ENCODE measurements around the gene SLC23A2.

SLC23A2 gene

DNA sequence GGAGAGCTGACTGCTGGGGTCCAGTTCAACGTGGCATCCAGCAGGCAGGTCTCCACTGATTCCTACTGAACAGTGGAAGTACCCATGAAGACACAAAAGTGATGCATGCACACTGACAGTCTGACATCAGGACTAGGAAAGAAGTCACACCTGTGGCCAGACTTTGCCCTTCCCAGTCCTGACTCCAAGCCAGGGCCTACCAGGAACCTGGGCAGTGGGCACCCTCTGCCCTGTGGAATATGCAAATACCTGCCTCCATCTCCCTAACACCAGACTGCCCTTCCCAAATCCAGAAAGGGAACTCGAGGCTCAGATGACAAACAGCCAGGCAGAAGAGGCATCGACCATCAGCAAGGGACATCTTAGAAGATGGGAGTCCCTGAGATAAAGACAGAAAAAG, 50.9 kb downstream of the SLC23A2 start:
- TF ChIP-seq, protein P1, sequence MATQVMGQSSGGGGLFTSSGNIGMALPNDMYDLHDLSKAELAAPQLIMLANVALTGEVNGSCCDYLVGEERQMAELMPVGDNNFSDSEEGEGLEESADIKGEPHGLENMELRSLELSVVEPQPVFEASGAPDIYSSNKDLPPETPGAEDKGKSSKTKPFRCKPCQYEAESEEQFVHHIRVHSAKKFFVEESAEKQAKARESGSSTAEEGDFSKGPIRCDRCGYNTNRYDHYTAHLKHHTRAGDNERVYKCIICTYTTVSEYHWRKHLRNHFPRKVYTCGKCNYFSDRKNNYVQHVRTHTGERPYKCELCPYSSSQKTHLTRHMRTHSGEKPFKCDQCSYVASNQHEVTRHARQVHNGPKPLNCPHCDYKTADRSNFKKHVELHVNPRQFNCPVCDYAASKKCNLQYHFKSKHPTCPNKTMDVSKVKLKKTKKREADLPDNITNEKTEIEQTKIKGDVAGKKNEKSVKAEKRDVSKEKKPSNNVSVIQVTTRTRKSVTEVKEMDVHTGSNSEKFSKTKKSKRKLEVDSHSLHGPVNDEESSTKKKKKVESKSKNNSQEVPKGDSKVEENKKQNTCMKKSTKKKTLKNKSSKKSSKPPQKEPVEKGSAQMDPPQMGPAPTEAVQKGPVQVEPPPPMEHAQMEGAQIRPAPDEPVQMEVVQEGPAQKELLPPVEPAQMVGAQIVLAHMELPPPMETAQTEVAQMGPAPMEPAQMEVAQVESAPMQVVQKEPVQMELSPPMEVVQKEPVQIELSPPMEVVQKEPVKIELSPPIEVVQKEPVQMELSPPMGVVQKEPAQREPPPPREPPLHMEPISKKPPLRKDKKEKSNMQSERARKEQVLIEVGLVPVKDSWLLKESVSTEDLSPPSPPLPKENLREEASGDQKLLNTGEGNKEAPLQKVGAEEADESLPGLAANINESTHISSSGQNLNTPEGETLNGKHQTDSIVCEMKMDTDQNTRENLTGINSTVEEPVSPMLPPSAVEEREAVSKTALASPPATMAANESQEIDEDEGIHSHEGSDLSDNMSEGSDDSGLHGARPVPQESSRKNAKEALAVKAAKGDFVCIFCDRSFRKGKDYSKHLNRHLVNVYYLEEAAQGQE (IDR thresholded peaks at IDR 0.05; ENCODE audit: insufficient read depth in 1 of 2, low read depth in 2 of 2, low read length in 2 of 2) = no peak
- TF ChIP-seq POLR2AphosphoS5 (IDR thresholded peaks at IDR 0.05; ENCODE audit: low read depth, low read length) = no peak
- no peak for TF ChIP-seq SIN3A (IDR thresholded peaks at IDR 0.05; ENCODE audit: borderline replicate concordance, insufficient read depth, low read length)
- TF ChIP-seq FOXP2 (optimal IDR thresholded peaks at IDR 0.05; ENCODE audit: borderline replicate concordance, extremely low read depth, extremely low read length, insufficient read depth) = no peak
- TF ChIP-seq TAF1 (IDR thresholded peaks at IDR 0.05; ENCODE audit: borderline replicate concordance, insufficient read depth, low read length) = no peak

DNA sequence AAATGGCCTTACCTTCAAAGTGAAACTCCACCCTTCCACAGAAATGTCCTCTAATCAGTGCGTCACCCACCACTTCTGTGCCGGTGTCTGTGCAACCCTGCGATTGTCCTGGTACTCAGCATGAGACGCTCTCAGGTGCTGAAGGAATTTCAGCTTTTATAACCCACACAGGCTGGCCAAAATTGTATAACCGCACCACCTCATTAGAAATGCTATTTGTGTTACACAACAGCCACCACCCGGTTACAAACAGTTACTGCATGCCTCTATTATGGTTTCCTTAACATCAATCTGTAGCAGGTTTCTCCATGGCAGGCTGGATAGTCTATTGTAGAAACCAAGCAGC, 51.5 kb downstream of the SLC23A2 start:
- TF ChIP-seq POLR2AphosphoS5 (IDR thresholded peaks at IDR 0.05; ENCODE audit: low read depth, low read length) (no peak), SIN3A (IDR thresholded peaks at IDR 0.05; ENCODE audit: borderline replicate concordance, insufficient read depth, low read length) (no peak), FOXP2 (optimal IDR thresholded peaks at IDR 0.05; ENCODE audit: borderline replicate concordance, extremely low read depth, extremely low read length, insufficient read depth) (no peak), TAF1 (IDR thresholded peaks at IDR 0.05; ENCODE audit: borderline replicate concordance, insufficient read depth, low read length) (no peak)
- TF ChIP-seq, protein P1 (IDR thresholded peaks at IDR 0.05; ENCODE audit: insufficient read depth in 1 of 2, low read depth in 2 of 2, low read length in 2 of 2) = no peak

DNA sequence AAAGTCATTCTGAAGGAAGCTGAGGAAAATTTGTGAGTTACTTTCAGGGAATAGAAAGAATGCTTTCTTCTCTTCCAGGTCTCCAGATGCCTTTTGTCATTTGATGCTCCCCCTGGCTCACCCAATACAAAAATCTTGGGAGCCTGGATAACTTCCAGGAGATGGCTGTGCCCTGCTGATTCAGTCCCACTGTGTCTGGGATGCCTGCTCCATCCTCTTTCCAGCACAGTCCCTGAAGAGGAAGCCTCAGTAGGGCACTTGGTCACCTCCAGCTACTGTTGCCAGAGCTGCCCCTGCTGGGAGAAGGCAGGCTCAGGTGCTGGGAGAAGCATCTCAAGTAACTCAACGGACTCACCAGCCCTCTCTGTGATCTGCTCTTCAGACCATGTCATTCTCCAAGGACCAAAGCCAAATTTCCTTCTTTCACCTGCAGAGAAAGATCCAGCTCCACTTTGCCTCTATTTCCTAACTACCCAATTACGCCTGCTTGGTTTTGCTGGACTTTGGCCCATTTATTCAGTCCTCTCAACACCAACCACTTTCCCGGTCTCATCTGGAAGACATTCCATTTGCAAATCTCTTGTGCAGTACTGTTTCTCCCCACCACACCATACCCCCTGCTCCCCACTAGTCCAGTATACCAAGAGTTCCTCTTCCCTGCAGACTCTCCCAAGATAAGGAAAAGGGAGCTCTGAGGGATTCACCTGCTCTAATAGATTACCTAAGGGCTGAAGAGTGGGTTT, 53.3 kb downstream of the SLC23A2 start:
- TF ChIP-seq, protein P1 (IDR thresholded peaks at IDR 0.05; ENCODE audit: insufficient read depth in 1 of 2, low read depth in 2 of 2, low read length in 2 of 2) = no peak
- TF ChIP-seq TAF1 (IDR thresholded peaks at IDR 0.05; ENCODE audit: borderline replicate concordance, insufficient read depth, low read length) = no peak
- no peak for TF ChIP-seq SIN3A (IDR thresholded peaks at IDR 0.05; ENCODE audit: borderline replicate concordance, insufficient read depth, low read length)
- TF ChIP-seq POLR2AphosphoS5 (IDR thresholded peaks at IDR 0.05; ENCODE audit: low read depth, low read length) = no peak
- no peak for TF ChIP-seq FOXP2 (optimal IDR thresholded peaks at IDR 0.05; ENCODE audit: borderline replicate concordance, extremely low read depth, extremely low read length, insufficient read depth)

DNA sequence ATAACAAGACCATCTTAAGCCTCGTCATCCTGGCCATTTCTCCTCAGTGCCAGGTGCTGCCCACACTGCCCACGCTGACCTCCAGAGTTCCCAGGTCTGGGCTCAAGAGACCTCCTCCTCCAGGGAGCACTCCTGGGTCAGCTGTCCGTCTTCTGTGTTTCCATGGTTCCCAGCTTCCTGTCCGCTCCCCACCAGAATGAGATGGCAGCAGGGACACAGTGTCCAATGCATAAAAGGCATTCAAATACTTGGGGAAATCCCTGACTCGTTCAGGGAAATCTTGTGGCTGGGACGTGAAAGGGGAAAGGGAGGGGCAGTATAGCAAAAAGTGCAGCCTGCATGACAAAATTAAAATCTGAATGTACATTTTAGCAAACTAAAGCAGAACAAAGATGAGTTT, 54.3 kb downstream of the SLC23A2 start:
- TF ChIP-seq, protein P1 (IDR thresholded peaks at IDR 0.05; ENCODE audit: insufficient read depth in 1 of 2, low read depth in 2 of 2, low read length in 2 of 2) = no peak
- TF ChIP-seq FOXP2 (optimal IDR thresholded peaks at IDR 0.05; ENCODE audit: borderline replicate concordance, extremely low read depth, extremely low read length, insufficient read depth) (no peak), SIN3A (IDR thresholded peaks at IDR 0.05; ENCODE audit: borderline replicate concordance, insufficient read depth, low read length) (no peak), POLR2AphosphoS5 (IDR thresholded peaks at IDR 0.05; ENCODE audit: low read depth, low read length) (no peak), TAF1 (IDR thresholded peaks at IDR 0.05; ENCODE audit: borderline replicate concordance, insufficient read depth, low read length) (no peak)

Data from PFSK-1 (cell line).